ENCODE measurements around the gene CDON.

CDON gene

DNA sequence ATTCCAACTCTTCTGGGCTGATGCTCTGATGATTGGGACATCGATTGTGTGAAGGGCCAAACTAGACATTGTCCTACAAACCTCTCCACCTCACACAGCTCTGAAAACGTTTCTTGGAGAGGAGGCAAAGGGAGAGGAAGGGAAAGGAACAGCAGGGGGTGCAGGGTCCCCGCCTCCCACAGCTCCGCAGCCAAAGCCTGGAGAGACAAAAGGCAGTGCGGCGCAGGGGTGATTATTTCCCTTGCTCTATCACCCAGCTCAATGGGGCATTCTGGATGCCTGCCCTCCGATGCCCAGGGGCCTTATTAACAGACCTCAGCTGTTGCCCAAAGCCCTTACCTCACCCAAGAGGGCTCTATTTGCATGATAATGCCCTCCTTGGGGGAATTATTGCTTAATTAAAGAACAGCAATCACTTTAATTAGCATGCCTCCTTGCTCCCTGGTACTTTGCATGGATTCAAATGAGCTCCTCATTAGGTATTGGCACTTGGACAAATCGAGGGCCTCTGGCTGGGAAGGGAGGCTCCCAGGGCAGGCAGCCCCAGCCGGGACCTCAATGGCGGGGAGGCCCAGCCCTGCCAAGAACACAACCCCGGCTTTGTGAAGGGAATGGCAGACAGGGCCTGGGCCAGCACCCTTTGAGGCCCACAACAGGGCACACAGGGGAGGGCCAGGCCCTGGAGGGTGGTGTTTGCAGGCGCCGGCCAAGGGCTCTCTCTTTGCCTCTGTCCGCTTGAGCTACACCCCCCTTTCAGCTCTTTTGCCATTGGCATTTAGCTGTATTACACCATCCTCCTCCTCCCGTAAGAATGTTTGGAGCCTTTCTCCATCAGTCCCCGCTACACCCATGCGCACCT, 19.8 kb upstream of the CDON start:
- no peak for DNase-seq

DNA sequence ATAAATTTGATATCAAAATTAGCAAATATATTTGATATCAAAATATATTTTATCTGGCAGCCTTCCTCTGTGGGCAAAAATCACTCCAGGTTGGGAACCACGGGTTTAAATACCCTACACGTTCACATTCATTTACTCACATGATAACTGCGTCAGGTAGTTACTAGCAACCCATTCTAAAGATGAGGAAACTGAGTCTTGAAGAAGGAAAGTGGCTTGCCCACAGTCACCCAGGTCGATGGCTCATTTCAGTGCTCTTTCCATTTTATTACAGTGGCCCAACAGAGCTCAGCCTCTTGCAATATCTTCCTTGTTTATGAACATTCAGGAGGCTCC, 19.2 kb upstream of the CDON start:
- DNase-seq, result no peak

DNA sequence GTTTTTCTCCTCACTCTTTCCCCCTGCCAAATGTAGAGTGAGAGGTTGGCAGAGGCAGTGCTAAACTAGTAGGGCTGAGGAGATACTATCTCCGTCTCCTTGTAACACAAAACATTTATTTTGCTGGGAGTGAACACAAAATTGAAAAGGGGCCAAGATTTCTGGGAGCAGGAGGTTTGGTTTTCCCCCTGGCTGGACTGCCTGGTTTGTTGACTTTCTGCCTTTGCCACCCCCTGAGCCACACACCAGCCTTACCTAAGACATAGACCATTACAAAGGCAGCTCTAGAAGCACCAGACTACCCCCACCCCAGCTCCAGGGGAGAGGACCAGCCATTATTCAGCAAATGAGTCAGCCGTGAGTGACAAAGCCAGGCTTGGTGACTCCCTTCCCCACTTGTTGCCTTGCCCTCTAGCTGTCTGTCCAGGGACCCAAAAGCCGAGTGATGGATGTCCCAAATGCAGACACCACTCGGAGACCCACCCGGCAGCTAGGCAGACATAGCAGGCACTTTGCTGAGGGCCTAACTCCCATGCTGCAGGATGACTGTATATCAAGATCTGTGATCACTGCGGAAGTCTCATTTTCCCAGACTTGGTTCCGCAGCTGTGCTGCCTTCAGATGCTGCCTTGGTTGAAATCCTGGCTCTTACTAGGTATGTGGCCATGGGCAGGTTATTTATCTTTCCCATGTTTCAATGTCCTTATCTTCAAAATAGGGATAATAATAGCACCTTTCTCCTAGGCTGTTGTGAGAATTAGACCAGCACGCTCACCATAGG, 17.7 kb upstream of the CDON start:
- DNase-seq, result no peak

GRCh38 chr11:126079621-126080124, 17.0 kb upstream of the CDON start:
- no peak for DNase-seq

DNA sequence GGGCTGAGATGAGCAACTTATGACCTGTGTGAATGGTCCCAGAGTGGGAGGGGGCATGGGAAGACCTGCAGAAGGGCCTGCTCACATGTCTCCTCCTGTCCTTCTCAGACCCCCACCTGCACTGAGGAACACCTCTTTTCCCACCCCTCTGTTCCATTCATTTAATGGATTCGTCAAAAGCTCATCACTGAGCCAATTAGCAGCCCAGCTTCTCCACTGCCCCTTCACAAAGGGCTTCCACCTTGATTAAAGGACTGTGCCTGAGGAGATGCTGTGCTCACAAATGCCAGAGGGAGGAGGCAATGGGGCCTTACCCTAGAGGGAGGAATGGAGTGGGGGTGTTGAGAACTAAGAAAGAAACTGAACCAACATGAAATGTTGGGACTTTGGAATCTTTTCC, 14.0 kb upstream of the CDON start:
- DNase-seq, result no peak

- no peak for DNase-seq
Measured at GRCh38 chr11:126072801-126073594, 10.3 kb upstream of the CDON start.

DNA sequence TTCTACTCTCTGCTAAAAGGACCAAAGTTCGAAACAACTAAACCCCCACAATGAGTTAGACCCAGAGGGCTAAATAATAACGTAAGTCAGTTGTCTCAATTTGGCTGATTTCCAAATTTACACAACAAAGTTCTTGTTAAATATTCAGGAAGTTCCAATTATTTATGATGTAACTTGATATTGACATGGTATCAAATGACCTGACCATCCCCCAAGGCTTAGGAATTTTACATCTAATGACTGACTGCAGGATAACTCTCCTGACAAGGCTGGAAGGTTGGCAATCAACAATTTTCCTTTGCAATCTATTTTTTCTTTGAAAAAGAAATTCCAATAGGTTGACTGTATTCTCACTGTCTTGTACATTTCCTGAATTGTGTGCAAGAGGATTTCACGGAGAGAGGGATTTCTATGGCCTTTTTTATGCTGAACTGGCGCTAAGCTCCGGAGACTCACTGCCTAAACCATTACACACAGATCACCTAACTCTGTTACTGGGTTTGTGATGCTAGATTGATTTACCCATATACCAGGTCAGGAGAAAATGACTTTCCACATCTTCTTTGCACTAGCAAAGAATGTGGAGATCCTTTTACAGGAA, 9.6 kb upstream of the CDON start:
- no peak for DNase-seq

GRCh38 chr11:126063507-126063852, 814 bp upstream of the CDON start:
- DNase-seq, result no peak

- peak; percentile 5 for DNase-seq
Measured at GRCh38 chr11:126061707-126062678, 673 bp downstream of the CDON start.

- no peak for DNase-seq
Measured at GRCh38 chr11:126060757-126061171, 1.9 kb downstream of the CDON start.

DNA sequence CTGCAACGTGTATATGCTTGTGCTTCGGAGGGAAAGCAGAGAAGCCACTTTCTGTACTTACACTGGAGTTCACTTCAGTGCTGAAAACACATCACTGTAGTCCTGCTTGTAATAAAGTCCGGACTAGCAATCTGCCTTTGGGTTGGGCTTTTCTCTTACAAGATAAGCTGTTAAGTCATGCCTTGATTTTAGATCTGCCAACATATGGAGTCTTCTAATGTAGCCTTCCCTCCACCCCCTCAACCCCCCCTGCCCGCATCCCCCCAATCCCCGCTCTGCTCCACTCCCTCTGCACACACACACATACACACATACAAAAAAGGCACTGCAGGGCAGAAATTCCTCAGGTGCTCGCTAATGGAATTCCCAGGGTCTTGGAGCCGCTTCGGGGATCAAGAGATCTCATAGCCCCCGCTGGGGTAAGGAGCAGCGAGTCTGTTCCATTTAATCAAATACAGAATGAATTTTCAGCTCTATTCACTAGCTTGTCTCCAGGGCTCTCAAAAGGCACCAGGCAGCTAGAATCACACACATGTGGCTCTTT, 3.4 kb downstream of the CDON start:
- peak; percentile 54 for DNase-seq

- DNase-seq, result no peak
Measured at GRCh38 chr11:126058105-126058874, 4.4 kb downstream of the CDON start.

DNA sequence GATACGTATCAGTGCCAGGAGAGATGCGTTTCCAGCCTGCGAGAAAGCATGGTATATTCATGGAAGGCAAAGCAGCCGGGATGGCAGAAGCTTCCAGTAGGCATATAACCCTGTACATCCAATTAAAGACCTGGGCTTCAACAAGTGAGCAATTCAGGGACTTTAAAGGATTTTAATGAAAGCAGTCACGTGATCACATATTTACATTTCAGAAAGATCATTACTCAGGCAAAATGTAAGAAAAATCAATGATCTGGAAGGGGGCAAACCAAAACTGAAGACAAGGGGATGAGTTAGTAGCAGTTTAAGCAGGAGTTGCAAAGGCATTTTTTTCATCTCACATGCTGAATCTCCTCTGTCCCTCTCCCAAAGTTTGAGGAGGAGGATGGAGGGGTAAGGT, 7.8 kb downstream of the CDON start:
- no peak for DNase-seq

DNA sequence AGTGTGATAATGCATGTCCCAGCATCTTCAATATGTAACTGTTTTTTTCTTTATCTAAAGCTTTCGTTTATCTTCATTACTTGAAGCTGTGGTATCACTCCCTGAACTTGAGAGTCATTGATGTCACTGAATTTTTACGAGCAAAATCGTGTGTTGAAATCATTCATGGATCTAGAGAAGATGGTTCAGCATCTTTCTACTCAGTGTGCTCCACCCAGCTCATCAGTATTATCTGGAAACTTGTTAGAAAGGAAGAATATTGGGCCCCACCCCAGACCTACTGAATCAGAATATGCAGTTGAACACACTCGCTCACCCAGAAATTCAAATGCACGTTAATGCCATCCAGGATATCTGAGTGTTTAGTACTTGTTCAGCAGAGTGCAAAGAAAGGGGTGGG, 8.3 kb downstream of the CDON start:
- no peak for DNase-seq

DNA sequence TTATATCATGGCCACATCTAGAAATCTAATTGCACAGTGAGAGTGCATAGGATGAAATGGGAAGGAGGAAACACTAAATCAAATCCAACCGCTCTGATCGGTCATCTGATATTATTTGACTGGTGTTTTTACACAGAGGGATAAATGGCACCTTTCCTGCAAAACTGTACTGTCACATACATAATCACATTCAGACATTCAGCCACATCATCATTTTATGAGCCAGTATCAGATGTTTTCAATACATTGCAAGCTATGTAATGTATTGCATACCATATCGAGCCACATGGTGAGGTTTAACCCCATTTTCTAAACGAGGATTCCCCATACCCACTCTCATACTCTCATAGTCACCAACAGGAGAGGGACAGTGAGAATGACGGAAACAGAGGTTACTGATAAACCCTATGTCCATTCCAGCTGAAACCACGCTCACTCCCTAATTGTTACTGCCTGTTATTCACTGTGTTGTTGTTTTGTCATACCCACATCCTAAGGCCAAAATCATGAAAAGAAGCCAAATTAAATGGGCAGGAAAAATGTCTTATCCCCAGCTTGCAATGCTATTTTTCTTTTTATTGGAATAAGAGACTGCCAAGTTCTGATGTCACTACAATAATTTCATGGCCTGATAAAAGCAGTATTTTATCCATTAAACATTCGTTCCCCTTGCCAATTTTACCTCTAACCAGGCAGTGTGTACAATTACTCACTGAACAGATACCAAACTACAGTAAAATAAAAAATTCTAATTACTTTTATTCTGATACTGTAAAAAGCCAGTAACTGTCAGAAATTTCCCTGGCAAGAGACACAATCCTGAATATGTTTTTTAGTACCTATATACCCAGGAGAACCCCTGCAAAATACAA, 9.0 kb downstream of the CDON start:
- no peak for DNase-seq

GRCh38 chr11:126051117-126051516, 11.5 kb downstream of the CDON start:
- no peak for DNase-seq

GRCh38 chr11:126049159-126049558, 13.5 kb downstream of the CDON start:
- DNase-seq, result no peak

GRCh38 chr11:126048197-126048596, 14.5 kb downstream of the CDON start:
- DNase-seq, result no peak

- DNase-seq, result peak; percentile 19
Measured at GRCh38 chr11:126046570-126047195, 16.0 kb downstream of the CDON start.

All from NCI-H524 treated with DMSO at 0.1 percent for 48 hours (cell line).